Transverse colon (tissue), 4 donors: ENCODE measurements around the gene ADD3. TPM values are rescaled to one million over a fixed set of nuclear protein-coding genes. Genes with fewer than 3 reads are reported as not detected.

Experiments
- DNase-seq: peaks from one replicate; pipeline ENCODE4 v3.0.0-alpha.2; 2019
- H3K27ac ChIP-seq, 4 donors: fragments of 200-600 bp; sonication (generic); 2 replicates each; pipeline ENCODE4 v1.5.1; 2016 to 2018; ENCODE audit warnings: inconsistent platforms in 4 of 4
- H3K27me3 ChIP-seq: fragments of 200-600 bp; sonication (generic); 2 replicates; pipeline ENCODE4 v1.5.1; 2017; ENCODE audit warnings: inconsistent platforms
- H3K36me3 ChIP-seq, 4 donors: fragments of 200-600 bp; sonication (generic); 2 replicates each; pipeline ENCODE4 v1.5.1; 2017 to 2019; ENCODE audit warnings: inconsistent platforms in 4 of 4
- H3K4me1 ChIP-seq, 4 donors: fragments of 200-600 bp; sonication (generic); 2 replicates each; pipeline ENCODE4 v1.5.1; 2017 to 2020; ENCODE audit warnings: inconsistent platforms in 4 of 4
- H3K4me3 ChIP-seq, 4 donors: fragments of 200-600 bp; sonication (generic); 1 replicate in 1 of 4; 2 replicates in 3 of 4; pipeline versions ENCODE4 v1.5.1 to v1.6.1; 2017 to 2019; ENCODE audit warnings: inconsistent platforms in 4 of 4
- H3K9me3 ChIP-seq, 2 donors: fragments of 200-600 bp; sonication (generic); 2 replicates each; pipeline ENCODE4 v1.5.1; 2017 to 2019; ENCODE audit warnings: inconsistent platforms in 2 of 2
- EP300 ChIP-seq: sonication (generic); formaldehyde crosslinking; IDR thresholded peaks from one replicate; pipeline ENCODE4 v1.6.1; 2017; ENCODE audit warnings: antibody characterized with exemption, low read depth
- POLR2A ChIP-seq: fragments of 450-650 bp; IDR thresholded peaks from one replicate; pipeline ENCODE4 v1.6.1; 2016; ENCODE audit warnings: antibody characterized with exemption, mild to moderate bottlenecking, moderate library complexity
- POLR2AphosphoS5 ChIP-seq, 3 donors: sonication (generic); formaldehyde crosslinking; IDR thresholded peaks; one replicate each; pipeline ENCODE4 v1.6.1; 2016; ENCODE audit warnings: antibody characterized with exemption in 3 of 3
- WGBS, 2 donors: methylation state at CpG; one replicate each; pipeline ENCODE4 v1.1.5; 2018; ENCODE audit warnings: low coverage in 1 of 2; 5-methylcytosine and 5-hydroxymethylcytosine counted together
- in situ Hi-C, 4 donors: fragments of 200-750 bp; cut with MboI; loops; one replicate each; pipeline versions ENCODE4 v1.15.0 to v1.15.1; 2017; ENCODE audit warnings: low sequenced_read_pairs in 3 of 4, low pct_ligation_motif_present in 1 of 4, low pct_unique_long_range_greater_than_20kb in 1 of 4
- intact Hi-C: fragments of 100-400 bp; cut with DNase I; formaldehyde crosslinking; loops from one replicate; pipeline ENCODE4 v1.15.1; 2023; ENCODE audit warnings: low total_unique reads
- total RNA-seq, 4 donors: library from RNA; depleted of rRNA; stranded (reverse); fragments of >200 nt; gene quantifications; one replicate each; pipeline ENCODE4 v1.1.0, GENCODE V29; 2016
- TF ChIP-seq, protein P1 (sequence below), 5 experiments: fragments of 200-600 bp in 3 of 5; fragments of 450-650 bp in 2 of 5; sonication (generic) in 3 of 5; IDR thresholded peaks; 1 replicate in 2 of 5; 2 replicates in 3 of 5; pipeline ENCODE4 v1.5.1; 2016 to 2017; ENCODE audit warnings: antibody characterized with exemption in 5 of 5, inconsistent platforms in 3 of 5, mild to moderate bottlenecking in 2 of 5, moderate library complexity in 1 of 5

ADD3 gene
- total RNA-seq, 4 donors from 2014 or later = 175 to 342 (median 258) TPM

DNA sequence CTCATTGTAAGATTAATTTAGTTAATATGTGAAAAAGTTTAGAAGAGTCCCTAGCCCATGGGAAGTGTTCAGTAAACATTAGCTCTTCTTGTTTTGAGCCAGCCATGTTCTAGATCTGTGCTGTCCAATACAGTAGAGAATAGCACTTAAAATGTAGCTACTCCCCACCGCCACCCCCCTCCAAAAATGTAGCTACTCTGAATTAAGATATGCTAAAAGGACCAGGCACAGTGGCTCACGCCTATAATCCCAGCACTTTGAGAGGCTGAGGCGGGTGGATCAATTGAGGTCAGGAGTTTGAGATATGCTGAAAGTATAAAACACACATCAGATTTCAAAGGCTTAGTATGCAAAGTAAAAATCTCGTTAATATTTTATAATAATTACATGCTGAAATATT is 152.3 kb downstream of the ADD3 start:
- H3K9me3 ChIP-seq = no peaks in the 10 kb centered on the region
- in situ Hi-C loops = no loop called here
- intact Hi-C loops = no loop called here
- peaks cover 2 to 27% (median 15%) of the 10 kb centered on the region in 4 donors for H3K4me1 ChIP-seq
- no peak for DNase-seq
- H3K27me3 ChIP-seq = peaks cover under 1% of the 10 kb centered on the region
- no peak for TF ChIP-seq EP300
- TF ChIP-seq, protein P1, sequence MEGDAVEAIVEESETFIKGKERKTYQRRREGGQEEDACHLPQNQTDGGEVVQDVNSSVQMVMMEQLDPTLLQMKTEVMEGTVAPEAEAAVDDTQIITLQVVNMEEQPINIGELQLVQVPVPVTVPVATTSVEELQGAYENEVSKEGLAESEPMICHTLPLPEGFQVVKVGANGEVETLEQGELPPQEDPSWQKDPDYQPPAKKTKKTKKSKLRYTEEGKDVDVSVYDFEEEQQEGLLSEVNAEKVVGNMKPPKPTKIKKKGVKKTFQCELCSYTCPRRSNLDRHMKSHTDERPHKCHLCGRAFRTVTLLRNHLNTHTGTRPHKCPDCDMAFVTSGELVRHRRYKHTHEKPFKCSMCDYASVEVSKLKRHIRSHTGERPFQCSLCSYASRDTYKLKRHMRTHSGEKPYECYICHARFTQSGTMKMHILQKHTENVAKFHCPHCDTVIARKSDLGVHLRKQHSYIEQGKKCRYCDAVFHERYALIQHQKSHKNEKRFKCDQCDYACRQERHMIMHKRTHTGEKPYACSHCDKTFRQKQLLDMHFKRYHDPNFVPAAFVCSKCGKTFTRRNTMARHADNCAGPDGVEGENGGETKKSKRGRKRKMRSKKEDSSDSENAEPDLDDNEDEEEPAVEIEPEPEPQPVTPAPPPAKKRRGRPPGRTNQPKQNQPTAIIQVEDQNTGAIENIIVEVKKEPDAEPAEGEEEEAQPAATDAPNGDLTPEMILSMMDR (IDR thresholded peaks at IDR 0.05) = no peak
- TF ChIP-seq POLR2AphosphoS5 (IDR thresholded peaks at IDR 0.05) = no peak
- no peak for TF ChIP-seq POLR2A
- no peaks in the 10 kb centered on the region for H3K36me3 ChIP-seq
- H3K4me3 ChIP-seq = no peak overlapping the region
- no peak overlapping the region for H3K27ac ChIP-seq
- 86 to 87% methylated on average over 4 of the region's 4 CpGs for WGBS, 2 donors

GRCh38 chr10:110160522-110160921 is 152.7 kb downstream of the ADD3 start:
- H3K36me3 ChIP-seq = no peaks in the 10 kb centered on the region
- no peak for DNase-seq
- in situ Hi-C loops (no loop called here), intact Hi-C loops (no loop called here)
- no peak overlapping the region for H3K27ac ChIP-seq
- H3K4me3 ChIP-seq = no peak overlapping the region
- no peaks in the 10 kb centered on the region for H3K9me3 ChIP-seq
- TF ChIP-seq, protein P1 (IDR thresholded peaks at IDR 0.05) = no peak
- TF ChIP-seq EP300 = no peak
- no peak for TF ChIP-seq POLR2A
- TF ChIP-seq POLR2AphosphoS5 (IDR thresholded peaks at IDR 0.05) = no peak
- peaks cover 2% of the 10 kb centered on the region for H3K27me3 ChIP-seq
- H3K4me1 ChIP-seq = peaks cover 2 to 27% (median 15%) of the 10 kb centered on the region in 4 donors

DNA sequence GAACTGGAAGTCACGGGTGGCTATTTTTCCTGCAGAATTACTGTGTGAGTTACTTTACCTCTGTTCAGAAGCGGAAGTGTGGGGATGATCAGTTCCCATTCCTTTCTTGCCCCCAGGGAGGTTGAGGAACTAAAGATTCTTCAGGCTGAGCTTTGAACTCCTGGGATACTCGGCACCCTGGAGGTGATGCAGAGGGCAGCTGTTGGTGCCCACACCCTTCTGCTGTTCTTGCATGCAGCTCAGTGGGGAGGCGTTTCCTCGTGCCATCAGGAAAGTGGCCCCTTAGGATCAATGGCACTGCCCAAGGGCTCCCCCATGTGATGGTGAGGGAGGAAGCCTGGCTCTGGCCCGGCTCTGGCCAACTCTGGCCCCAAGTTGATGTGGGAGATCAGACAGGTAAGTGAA is 155.0 kb downstream of the ADD3 start:
- Histone ChIP-seq H3K4me3 (no peak overlapping the region), H3K27me3 (peaks cover 22% of the 10 kb centered on the region), H3K27ac (peak overlapping the region in 1 of 4 donors; percentile 14), H3K4me1 (peaks cover 0 to 19% (median 12%) of the 10 kb centered on the region in 4 donors), H3K9me3 (no peaks in the 10 kb centered on the region), H3K36me3 (no peaks in the 10 kb centered on the region)
- intact Hi-C loops (no loop called here), in situ Hi-C loops (no loop called here)
- 41 to 44% methylated on average over 2 to 6 of the region's 6 CpGs for WGBS, 2 donors
- TF ChIP-seq, protein P1 (IDR thresholded peaks at IDR 0.05) = no peak
- TF ChIP-seq POLR2A (no peak), POLR2AphosphoS5 (IDR thresholded peaks at IDR 0.05) (no peak), EP300 (no peak)
- DNase-seq = peak; percentile 38

DNA sequence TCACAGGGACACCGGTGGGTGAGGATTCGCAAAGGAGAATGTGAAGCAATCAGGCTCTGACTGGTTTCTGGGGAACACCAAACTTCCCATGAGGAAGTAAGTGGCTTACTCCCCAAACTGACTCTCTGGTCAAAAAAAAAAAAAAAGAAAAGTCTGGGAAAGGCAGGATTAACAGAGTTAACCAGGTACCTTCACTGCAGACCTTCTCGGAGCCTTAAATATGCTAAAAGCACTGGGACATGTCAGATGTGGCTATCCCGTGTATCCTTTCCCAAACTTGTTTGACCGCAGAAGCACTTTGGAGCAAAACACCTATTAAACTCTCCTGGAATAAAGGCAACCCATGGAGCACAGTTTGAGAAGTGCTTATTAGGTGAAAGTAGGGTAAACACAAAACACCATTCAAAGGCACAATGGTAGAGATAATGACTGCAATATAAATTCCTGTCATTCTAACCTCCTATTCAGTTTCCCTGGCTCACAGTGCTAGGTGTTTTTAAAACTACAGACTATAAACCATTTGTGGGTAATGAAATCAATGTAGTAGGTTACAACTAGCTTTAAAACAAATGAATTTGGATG is 155.5 kb downstream of the ADD3 start:
- in situ Hi-C loops = no loop called here
- H3K4me3 ChIP-seq = no peak overlapping the region
- H3K27me3 ChIP-seq = peaks cover 27% of the 10 kb centered on the region
- no peaks in the 10 kb centered on the region for H3K9me3 ChIP-seq
- no peak for DNase-seq
- no peaks in the 10 kb centered on the region for H3K36me3 ChIP-seq
- H3K27ac ChIP-seq = peak overlapping the region in 2 of 4 donors; percentile 14 to 40
- H3K4me1 ChIP-seq = peaks cover 0 to 19% (median 12%) of the 10 kb centered on the region in 4 donors
- intact Hi-C loops = no loop called here
- 45 to 47% methylated on average over 3 to 5 of the region's 5 CpGs for WGBS, 2 donors
- TF ChIP-seq POLR2A (no peak), EP300 (no peak), POLR2AphosphoS5 (IDR thresholded peaks at IDR 0.05) (no peak)
- TF ChIP-seq, protein P1 (IDR thresholded peaks at IDR 0.05) = no peak
